Heart right ventricle (tissue), 16 donors: Measurements from ENCODE around the gene PDE9A. TPM values are rescaled to one million over a fixed set of nuclear protein-coding genes. Genes with fewer than 3 reads are reported as not detected.

Experiments used
- ATAC-seq, 8 donors: fragments of 200-7000 bp; cut with Tn5 transposase; one replicate each; pipeline ENCODE4 v1.9.1; 2020; ENCODE audit warnings: mild to moderate bottlenecking in 8 of 8, moderate library complexity in 8 of 8, moderate number of reproducible peaks in 1 of 8
- DNase-seq, 2 donors: peaks; one replicate each; pipeline ENCODE4 v3.0.0-alpha.2; 2020
- H3K27ac ChIP-seq, 10 donors: fragments of 200-600 bp; sonication (generic) in 2 of 10; one replicate each; pipeline versions ENCODE4 v1.5.0 to v1.8.0; 2020 to 2022; ENCODE audit warnings: mild to moderate bottlenecking in 3 of 10
- H3K27me3 ChIP-seq, 7 donors: fragments of 200-600 bp; one replicate each; pipeline ENCODE4 v1.8.0; 2021 to 2022; ENCODE audit warnings: mild to moderate bottlenecking in 2 of 7
- H3K36me3 ChIP-seq, 9 donors: fragments of 200-600 bp; sonication (generic) in 1 of 9; one replicate each; pipeline versions ENCODE4 v1.5.0 to v1.8.0; 2020 to 2022; ENCODE audit warnings: mild to moderate bottlenecking in 2 of 9
- H3K4me1 ChIP-seq, 9 donors: fragments of 200-600 bp; sonication (generic) in 1 of 9; one replicate each; pipeline versions ENCODE4 v1.5.0 to v1.8.0; 2020 to 2022; ENCODE audit warnings: mild to moderate bottlenecking in 4 of 9
- H3K4me3 ChIP-seq, 10 donors: fragments of 200-600 bp; sonication (generic) in 2 of 10; one replicate each; pipeline versions ENCODE4 v1.5.0 to v1.8.0; 2020 to 2022; ENCODE audit warnings: mild to moderate bottlenecking in 7 of 10, moderate library complexity in 2 of 10
- H3K9me3 ChIP-seq, 11 donors: fragments of 200-600 bp in 10 of 11; sonication (generic) in 2 of 11; one replicate each; pipeline versions ENCODE4 v1.5.0 to v1.8.0; 2013 to 2022; ENCODE audit warnings: mild to moderate bottlenecking in 2 of 11, control low read depth in 1 of 11, moderate library complexity in 1 of 11
- CTCF ChIP-seq, 9 donors: fragments of 200-600 bp; sonication (generic) in 2 of 9; IDR thresholded peaks; one replicate each; pipeline versions ENCODE4 v1.5.0 to v1.8.0; 2021 to 2022; ENCODE audit warnings: antibody characterized with exemption in 9 of 9, mild to moderate bottlenecking in 5 of 9, moderate library complexity in 1 of 9
- WGBS, 2 donors: extraction: QIAGEN DNeasy Blood & Tissue Kit; methylation state at CpG; one replicate each; pipeline ENCODE4 v1.1.7; 2013; ENCODE audit warnings: inconsistent platforms in 1 of 2; 5-methylcytosine and 5-hydroxymethylcytosine counted together
- intact Hi-C, 10 donors: fragments of 100-400 bp; cut with DNase I; formaldehyde crosslinking; loops; one replicate each; pipeline versions ENCODE4 v1.11.1 to v1.14.2; 2022
- polyA plus RNA-seq, 2 donors: library from polyadenylated mRNA; stranded (reverse); fragments of 200-250 nt; gene quantifications; one replicate each; pipeline ENCODE4 v1.2.3, GENCODE V29; 2013
- total RNA-seq, 10 donors: library from RNA; stranded (reverse); fragmentation: NEBNext Ultra II Directional in 3 of 10; extraction: Animal tissue kit (Norgen Biotek cat#: 25700) in 3 of 10; gene quantifications; one replicate each; pipeline versions ENCODE4 v1.2.1 to v1.2.4, GENCODE V29; 2021 to 2023
- donor health status: Arrhythmogenic right ventricular cardiomyopathy.
- donor health status: ischemic (EF 13 %, LVEDD 7.1; RV severe dilation, severe dysfunction).
- donor health status: healthy with polysubstance abuse.
- donor health status: DM: no; HTN: yes; CAD: no.
- donor health status: DM: no; HTN: no; CAD: no.
- donor health status: ischemic (EF 25% LVEDD 6.9; RV normal size, moderate dysfunction).
- donor health status: ischemic (EF 25% LVEDD 5.7; RV mildly dilated, moderate dysfunction).
- donor health status: healthy.
- donor health status: DM: yes; HTN: yes; CAD: no.
- donor health status: Ischemic cardiomyopathy.
- donor health status: ischemic (EF 35%, LVEDD 5.7; RV mildly dilated, moderate dysfunction).
- donor health status: nonischemic (EF 11% LVEDD 7.7; RV severe dilation, severe dysfunction).
- donor health status: DM: yes; HTN: yes; CAD: no.
- donor health status: PGD.
- donor health status: ischemic (EF 29% LVEDD 5.4; RV normal size, mild dysfunction).
- donor health status: nonischemic (EF 23%, LVEDD 6.1; RV moderate dilation, normal function).

The PDE9A gene
- total and polyA plus RNA-seq, 12 donors = 1.2 to 7.0 (median 2.2) TPM

- Histone ChIP-seq H3K27me3 (peaks cover 0 to 35% (median 25%) of the 10 kb centered on the region in 7 donors), H3K27ac (no peak overlapping the region), H3K4me3 (no peak overlapping the region), H3K36me3 (no peaks in the 10 kb centered on the region), H3K4me1 (peaks cover 0 to 25% (median 5%) of the 10 kb centered on the region in 9 donors), H3K9me3 (no peaks in the 10 kb centered on the region)
- intact Hi-C loops = no loop called here
- ATAC-seq = no peak
- no peak for DNase-seq
- WGBS, 2 donors = 95% methylated on average over 8 of the region's 8 CpGs
- no peak for TF ChIP-seq CTCF (IDR thresholded peaks at IDR 0.05)
Measured at GRCh38 chr21:42660118-42660470, 6.7 kb downstream of the PDE9A start.

- Histone ChIP-seq H3K27me3 (peaks cover 0 to 18% (median 12%) of the 10 kb centered on the region in 7 donors), H3K27ac (no peak overlapping the region), H3K36me3 (no peaks in the 10 kb centered on the region), H3K4me1 (peaks cover 0 to 12% (median 4%) of the 10 kb centered on the region in 9 donors), H3K9me3 (no peaks in the 10 kb centered on the region), H3K4me3 (no peak overlapping the region)
- WGBS, 2 donors = 93 to 95% methylated on average over 25 of the region's 25 CpGs
- no peak for TF ChIP-seq CTCF (IDR thresholded peaks at IDR 0.05)
- DNase-seq = no peak
- ATAC-seq = no peak
- intact Hi-C loops = no loop called here
Measured at GRCh38 chr21:42661688-42662429, 8.4 kb downstream of the PDE9A start.

GRCh38 chr21:42662430-42663199 lies 9.2 kb downstream of the PDE9A start:
- H3K27ac ChIP-seq = no peak overlapping the region
- no peaks in the 10 kb centered on the region for H3K9me3 ChIP-seq
- peaks cover 0 to 10% (median 5%) of the 10 kb centered on the region in 7 donors for H3K27me3 ChIP-seq
- DNase-seq = no peak
- H3K4me1 ChIP-seq = peaks cover 0 to 13% (median 4%) of the 10 kb centered on the region in 9 donors
- no peak for TF ChIP-seq CTCF (IDR thresholded peaks at IDR 0.05)
- ATAC-seq = no peak
- intact Hi-C loops = no loop called here
- no peaks in the 10 kb centered on the region for H3K36me3 ChIP-seq
- H3K4me3 ChIP-seq = no peak overlapping the region
- 94 to 98% methylated on average over 20 of the region's 20 CpGs for WGBS, 2 donors

- intact Hi-C loops = no loop called here
- ATAC-seq = no peak
- peaks cover 0 to 5% (median 0%) of the 10 kb centered on the region in 7 donors for H3K27me3 ChIP-seq
- no peak for TF ChIP-seq CTCF (IDR thresholded peaks at IDR 0.05)
- WGBS, 2 donors = 92 to 93% methylated on average over 18 of the region's 18 CpGs
- no peak overlapping the region for H3K27ac ChIP-seq
- no peaks in the 10 kb centered on the region for H3K36me3 ChIP-seq
- H3K9me3 ChIP-seq = no peaks in the 10 kb centered on the region
- H3K4me1 ChIP-seq = peaks cover 0 to 20% (median 5%) of the 10 kb centered on the region in 9 donors
- H3K4me3 ChIP-seq = no peak overlapping the region
- DNase-seq = no peak
Measured at GRCh38 chr21:42663200-42663750, 9.9 kb downstream of the PDE9A start.
